ENCODE data around the gene CRACDL.

DNA sequence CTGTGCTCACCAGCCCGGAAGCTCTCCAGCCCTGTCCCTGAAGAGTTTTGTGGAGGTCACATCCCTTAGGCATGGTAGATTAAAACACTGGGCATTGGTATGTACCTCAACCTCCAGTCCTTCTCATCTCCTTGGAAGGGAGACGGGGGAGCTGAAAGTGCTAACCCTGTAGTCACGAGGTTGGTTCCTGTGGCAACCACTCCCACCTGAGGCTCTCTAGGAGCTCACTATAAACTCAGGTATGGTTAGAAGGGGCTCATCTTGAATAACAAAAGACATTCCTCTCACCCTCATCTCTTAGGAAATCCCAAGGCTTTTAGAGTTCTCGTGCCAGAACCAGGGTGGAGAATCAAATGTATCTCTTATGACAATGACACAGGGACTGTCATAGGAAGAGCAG is 162.1 kb downstream of the CRACDL start:
- TF ChIP-seq, protein P1, sequence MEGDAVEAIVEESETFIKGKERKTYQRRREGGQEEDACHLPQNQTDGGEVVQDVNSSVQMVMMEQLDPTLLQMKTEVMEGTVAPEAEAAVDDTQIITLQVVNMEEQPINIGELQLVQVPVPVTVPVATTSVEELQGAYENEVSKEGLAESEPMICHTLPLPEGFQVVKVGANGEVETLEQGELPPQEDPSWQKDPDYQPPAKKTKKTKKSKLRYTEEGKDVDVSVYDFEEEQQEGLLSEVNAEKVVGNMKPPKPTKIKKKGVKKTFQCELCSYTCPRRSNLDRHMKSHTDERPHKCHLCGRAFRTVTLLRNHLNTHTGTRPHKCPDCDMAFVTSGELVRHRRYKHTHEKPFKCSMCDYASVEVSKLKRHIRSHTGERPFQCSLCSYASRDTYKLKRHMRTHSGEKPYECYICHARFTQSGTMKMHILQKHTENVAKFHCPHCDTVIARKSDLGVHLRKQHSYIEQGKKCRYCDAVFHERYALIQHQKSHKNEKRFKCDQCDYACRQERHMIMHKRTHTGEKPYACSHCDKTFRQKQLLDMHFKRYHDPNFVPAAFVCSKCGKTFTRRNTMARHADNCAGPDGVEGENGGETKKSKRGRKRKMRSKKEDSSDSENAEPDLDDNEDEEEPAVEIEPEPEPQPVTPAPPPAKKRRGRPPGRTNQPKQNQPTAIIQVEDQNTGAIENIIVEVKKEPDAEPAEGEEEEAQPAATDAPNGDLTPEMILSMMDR (IDR thresholded peaks at IDR 0.05) = no peak
- no peak for TF ChIP-seq POLR2A (IDR thresholded peaks at IDR 0.05)
